Measurements from ENCODE around the gene DOCK2.
"Not testable (repeated sequence)": the region's sequence is repeated elsewhere in the genome, so short reads cannot be mapped to it uniquely, and the experiment has no call there.

Gene DOCK2

GRCh38 chr5:169724303-169725087 lies 87.4 kb downstream of the DOCK2 start:
- Mint-ChIP-seq H3K4me3 (no peak overlapping the region), H3K9me3 (peaks cover 5% of the 10 kb centered on the region), H3K27ac (no peak overlapping the region), H3K36me3 (ENCODE audit: low read depth) (peaks cover 96% of the 10 kb centered on the region), H3K4me1 (ENCODE audit: low read depth) (peaks cover 5% of the 10 kb centered on the region), H3K27me3 (no peaks in the 10 kb centered on the region)
- intact Hi-C loops (cut with micrococcal nuclease) = no loop called here

- H3K27me3 Mint-ChIP-seq; H3K27ac Mint-ChIP-seq; H3K4me1 Mint-ChIP-seq (ENCODE audit: low read depth); intact Hi-C loops (cut with micrococcal nuclease); H3K4me3 Mint-ChIP-seq; H3K9me3 Mint-ChIP-seq: not testable (repeated sequence)
- peaks cover 96% of the 10 kb centered on the region for H3K36me3 Mint-ChIP-seq (ENCODE audit: low read depth)
Observed at GRCh38 chr5:169725665-169726064, 88.6 kb downstream of the DOCK2 start.

- H3K36me3 Mint-ChIP-seq (ENCODE audit: low read depth) = peaks cover 95% of the 10 kb centered on the region
- no peak overlapping the region for H3K27ac Mint-ChIP-seq
- H3K4me1 Mint-ChIP-seq (ENCODE audit: low read depth) = peaks cover 17% of the 10 kb centered on the region
- no peak overlapping the region for H3K4me3 Mint-ChIP-seq
- intact Hi-C loops (cut with micrococcal nuclease) = no loop called here
- no peaks in the 10 kb centered on the region for H3K9me3 Mint-ChIP-seq
- H3K27me3 Mint-ChIP-seq = no peaks in the 10 kb centered on the region
Observed at GRCh38 chr5:169728418-169728817, 91.3 kb downstream of the DOCK2 start.

- H3K4me1 Mint-ChIP-seq (ENCODE audit: low read depth) = peaks cover 37% of the 10 kb centered on the region
- H3K9me3 Mint-ChIP-seq = no peaks in the 10 kb centered on the region
- H3K27me3 Mint-ChIP-seq = no peaks in the 10 kb centered on the region
- H3K4me3 Mint-ChIP-seq = no peak overlapping the region
- H3K27ac Mint-ChIP-seq = no peak overlapping the region
- peaks cover 94% of the 10 kb centered on the region for H3K36me3 Mint-ChIP-seq (ENCODE audit: low read depth)
- intact Hi-C loops (cut with micrococcal nuclease) = no loop called here
Observed at GRCh38 chr5:169731221-169731620, 94.1 kb downstream of the DOCK2 start.

- peaks cover 94% of the 10 kb centered on the region for H3K36me3 Mint-ChIP-seq (ENCODE audit: low read depth)
- H3K27ac Mint-ChIP-seq = no peak overlapping the region
- no peak overlapping the region for H3K4me3 Mint-ChIP-seq
- peaks cover 37% of the 10 kb centered on the region for H3K4me1 Mint-ChIP-seq (ENCODE audit: low read depth)
- H3K27me3 Mint-ChIP-seq = no peaks in the 10 kb centered on the region
- H3K9me3 Mint-ChIP-seq = no peaks in the 10 kb centered on the region
- intact Hi-C loops (cut with micrococcal nuclease) = no loop called here
Observed at GRCh38 chr5:169732841-169733240, 95.8 kb downstream of the DOCK2 start.

- intact Hi-C loops (cut with micrococcal nuclease) = no loop called here
- Mint-ChIP-seq H3K27me3 (no peaks in the 10 kb centered on the region), H3K27ac (no peak overlapping the region), H3K9me3 (no peaks in the 10 kb centered on the region), H3K4me1 (ENCODE audit: low read depth) (peaks cover 32% of the 10 kb centered on the region), H3K4me3 (no peak overlapping the region), H3K36me3 (ENCODE audit: low read depth) (peaks cover 92% of the 10 kb centered on the region)
Observed at GRCh38 chr5:169735913-169736312, 98.8 kb downstream of the DOCK2 start.

GRCh38 chr5:169736653-169737052 lies 99.6 kb downstream of the DOCK2 start:
- Mint-ChIP-seq H3K9me3 (no peaks in the 10 kb centered on the region), H3K36me3 (ENCODE audit: low read depth) (peaks cover 92% of the 10 kb centered on the region), H3K27me3 (no peaks in the 10 kb centered on the region), H3K27ac (no peak overlapping the region), H3K4me3 (no peak overlapping the region), H3K4me1 (ENCODE audit: low read depth) (peaks cover 32% of the 10 kb centered on the region)
- intact Hi-C loops (cut with micrococcal nuclease) = no loop called here

- H3K36me3 Mint-ChIP-seq (ENCODE audit: low read depth) = peaks cover 98% of the 10 kb centered on the region
- no peaks in the 10 kb centered on the region for H3K9me3 Mint-ChIP-seq
- H3K27ac Mint-ChIP-seq = no peak overlapping the region
- intact Hi-C loops (cut with micrococcal nuclease) = no loop called here
- H3K4me1 Mint-ChIP-seq (ENCODE audit: low read depth) = peaks cover 5% of the 10 kb centered on the region
- no peak overlapping the region for H3K4me3 Mint-ChIP-seq
- H3K27me3 Mint-ChIP-seq = no peaks in the 10 kb centered on the region
Observed at GRCh38 chr5:169740435-169740834, 103.4 kb downstream of the DOCK2 start.

GRCh38 chr5:169742771-169743296 lies 105.8 kb downstream of the DOCK2 start:
- H3K4me3 Mint-ChIP-seq = no peak overlapping the region
- intact Hi-C loops (cut with micrococcal nuclease) = no loop called here

GRCh38 chr5:169744336-169744735 lies 107.3 kb downstream of the DOCK2 start:
- intact Hi-C loops (cut with micrococcal nuclease) = no loop called here
- Mint-ChIP-seq H3K4me1 (ENCODE audit: low read depth) (no peaks in the 10 kb centered on the region), H3K36me3 (ENCODE audit: low read depth) (peaks cover 98% of the 10 kb centered on the region), H3K27ac (no peak overlapping the region), H3K27me3 (no peaks in the 10 kb centered on the region), H3K9me3 (no peaks in the 10 kb centered on the region), H3K4me3 (no peak overlapping the region)

More at GRCh38 chr5:169742771-169743296, 105.8 kb downstream of the DOCK2 start:
- H3K4me1 Mint-ChIP-seq (ENCODE audit: low read depth) = no peaks in the 10 kb centered on the region
- H3K27me3 Mint-ChIP-seq = no peaks in the 10 kb centered on the region
- H3K27ac Mint-ChIP-seq = no peak overlapping the region
- no peaks in the 10 kb centered on the region for H3K9me3 Mint-ChIP-seq
- H3K36me3 Mint-ChIP-seq (ENCODE audit: low read depth) = peaks cover 98% of the 10 kb centered on the region

- Mint-ChIP-seq H3K4me1 (ENCODE audit: low read depth) (peaks cover 5% of the 10 kb centered on the region), H3K27me3 (no peaks in the 10 kb centered on the region), H3K4me3 (no peak overlapping the region), H3K9me3 (no peaks in the 10 kb centered on the region), H3K36me3 (ENCODE audit: low read depth) (peaks cover 99% of the 10 kb centered on the region), H3K27ac (peak overlapping the region; percentile 8)
- intact Hi-C loops (cut with micrococcal nuclease) = no loop called here
Observed at GRCh38 chr5:169745441-169746146, 108.5 kb downstream of the DOCK2 start.

- Mint-ChIP-seq H3K27ac (peak overlapping the region; percentile 8), H3K4me1 (ENCODE audit: low read depth) (peaks cover 5% of the 10 kb centered on the region), H3K36me3 (ENCODE audit: low read depth) (peaks cover 99% of the 10 kb centered on the region), H3K9me3 (no peaks in the 10 kb centered on the region), H3K4me3 (no peak overlapping the region), H3K27me3 (no peaks in the 10 kb centered on the region)
- intact Hi-C loops (cut with micrococcal nuclease) = no loop called here
Observed at GRCh38 chr5:169746147-169746694, 109.1 kb downstream of the DOCK2 start.

GRCh38 chr5:169748174-169748573 lies 111.1 kb downstream of the DOCK2 start:
- H3K4me3 Mint-ChIP-seq = no peak overlapping the region
- peaks cover 5% of the 10 kb centered on the region for H3K4me1 Mint-ChIP-seq (ENCODE audit: low read depth)
- intact Hi-C loops (cut with micrococcal nuclease) = no loop called here
- H3K27me3 Mint-ChIP-seq = no peaks in the 10 kb centered on the region
- no peaks in the 10 kb centered on the region for H3K9me3 Mint-ChIP-seq
- H3K36me3 Mint-ChIP-seq (ENCODE audit: low read depth) = peaks cover 99% of the 10 kb centered on the region
- H3K27ac Mint-ChIP-seq = no peak overlapping the region

GRCh38 chr5:169749295-169749694 lies 112.2 kb downstream of the DOCK2 start:
- Mint-ChIP-seq H3K9me3 (no peaks in the 10 kb centered on the region), H3K4me3 (no peak overlapping the region), H3K4me1 (ENCODE audit: low read depth) (peaks cover 12% of the 10 kb centered on the region), H3K36me3 (ENCODE audit: low read depth) (peaks cover 99% of the 10 kb centered on the region), H3K27me3 (no peaks in the 10 kb centered on the region), H3K27ac (no peak overlapping the region)
- intact Hi-C loops (cut with micrococcal nuclease) = no loop called here

All from dendritic cell treated with granulocyte-macrophage colony-stimulating factor and Interleukin-4, amounts not matched to agents 40 ng/mL and 50 ng/mL, for 4 days (primary cell).